Upper lobe of right lung (tissue), 1 donor: ENCODE results near the gene STEAP3. TPM values are rescaled to one million over a fixed set of nuclear protein-coding genes. Genes with fewer than 3 reads are reported as not detected.

Experiments
- ATAC-seq: fragments of 200-7000 bp; cut with Tn5 transposase; one replicate; pipeline ENCODE4 v1.9.1; 2020; ENCODE audit warnings: mild to moderate bottlenecking, moderate library complexity
- DNase-seq: peaks from one replicate; pipeline ENCODE4 v3.0.0-alpha.2; 2020
- H3K27ac ChIP-seq: fragments of 200-600 bp; one replicate; pipeline ENCODE4 v1.8.0; 2022
- H3K27me3 ChIP-seq: fragments of 200-600 bp; one replicate; pipeline ENCODE4 v1.8.0; 2022; ENCODE audit warnings: mild to moderate bottlenecking
- H3K36me3 ChIP-seq: fragments of 200-600 bp; one replicate; pipeline ENCODE4 v1.8.0; 2022
- H3K4me1 ChIP-seq: fragments of 200-600 bp; one replicate; pipeline ENCODE4 v1.8.0; 2022
- H3K4me3 ChIP-seq: fragments of 200-600 bp; one replicate; pipeline ENCODE4 v1.8.0; 2022; ENCODE audit warnings: mild to moderate bottlenecking
- H3K9me3 ChIP-seq: fragments of 200-600 bp; one replicate; pipeline ENCODE4 v1.8.0; 2022
- CTCF ChIP-seq: fragments of 200-600 bp; IDR thresholded peaks from one replicate; pipeline ENCODE4 v1.8.0; 2022; ENCODE audit warnings: antibody characterized with exemption
- intact Hi-C: fragments of 100-400 bp; cut with DNase I; formaldehyde crosslinking; loops from one replicate; pipeline ENCODE4 v1.11.0; 2022
- total RNA-seq: library from RNA; stranded (reverse); fragmentation: NEBNext Ultra II Directional; extraction: Animal tissue kit (Norgen Biotek cat#: 25700); gene quantifications from one replicate; pipeline ENCODE4 v1.2.1, GENCODE V29; 2021
- donor health status: DM: no; HTN: yes; CAD: no; lungs with severe emphysema.

Gene STEAP3
- total RNA-seq, 1 donor from 2014 or later = 14.1 TPM

- ATAC-seq = no peak
- no peak overlapping the region for H3K4me3 ChIP-seq
- no peak overlapping the region for H3K27ac ChIP-seq
- H3K27me3 ChIP-seq = no peaks in the 10 kb centered on the region
- no peak for DNase-seq
- no peaks in the 10 kb centered on the region for H3K9me3 ChIP-seq
- intact Hi-C loops = no loop called here
- TF ChIP-seq CTCF = no peak
- no peaks in the 10 kb centered on the region for H3K36me3 ChIP-seq
- H3K4me1 ChIP-seq = no peaks in the 10 kb centered on the region
Measured at GRCh38 chr2:119311831-119312230, 88.2 kb downstream of the STEAP3 start.

Other genes with a start within 250 kb of the STEAP3 start
- gene C1QL2, start 65.1 kb upstream of the STEAP3 start, total RNA-seq = not detected
- 11.8 TPM for gene C2orf76, start 143.0 kb downstream of the STEAP3 start, total RNA-seq
- 176 TPM for gene DBI, start 143.1 kb downstream of the STEAP3 start, total RNA-seq
- gene TMEM37, start 208.0 kb downstream of the STEAP3 start, total RNA-seq = 23.8 TPM